NCI-H1436 treated with DMSO at 0.1 percent for 48 hours (cell line): Measurements from ENCODE around the gene CMTM1.
"Not testable (repeated sequence)": the region's sequence is repeated elsewhere in the genome, so short reads cannot be mapped to it uniquely, and the experiment has no call there.

Experiments
- DNase-seq: peaks from one replicate; lab custom pipeline; 2025; lab: John Stamatoyannopoulos, UW

CMTM1 gene

DNA sequence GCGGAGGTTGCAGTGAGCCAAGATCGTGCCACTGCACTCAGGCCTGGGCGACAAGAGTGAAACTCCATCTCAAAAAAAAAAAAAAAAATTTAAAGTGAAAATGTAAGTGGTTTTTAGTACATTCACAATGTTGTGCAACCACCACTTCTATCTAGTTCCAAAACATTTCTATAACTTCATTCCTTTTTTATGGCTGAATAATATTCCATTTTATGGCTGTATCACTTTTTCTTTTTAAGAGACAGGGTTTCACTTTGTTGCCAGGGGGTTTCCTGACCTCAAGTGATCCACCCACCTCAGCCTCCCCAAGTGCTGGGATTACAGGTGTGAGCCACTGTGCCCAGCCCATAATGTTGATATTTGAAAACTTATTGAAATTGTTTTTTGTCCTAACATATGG is 26.6 kb downstream of the CMTM1 start:
- DNase-seq: no peak

- no peak for DNase-seq
Measured at GRCh38 chr16:66594739-66595138, 28.5 kb downstream of the CMTM1 start.

- not testable (repeated sequence) for DNase-seq
Measured at GRCh38 chr16:66596559-66596958, 30.3 kb downstream of the CMTM1 start.

GRCh38 chr16:66596986-66597848 is 31.0 kb downstream of the CMTM1 start:
- DNase-seq: no peak

GRCh38 chr16:66598111-66598510 is 31.9 kb downstream of the CMTM1 start:
- DNase-seq: no peak

- DNase-seq: no peak
Measured at GRCh38 chr16:66599726-66600125, 33.5 kb downstream of the CMTM1 start.

- no peak for DNase-seq
Measured at GRCh38 chr16:66600477-66600876, 34.2 kb downstream of the CMTM1 start.

DNA sequence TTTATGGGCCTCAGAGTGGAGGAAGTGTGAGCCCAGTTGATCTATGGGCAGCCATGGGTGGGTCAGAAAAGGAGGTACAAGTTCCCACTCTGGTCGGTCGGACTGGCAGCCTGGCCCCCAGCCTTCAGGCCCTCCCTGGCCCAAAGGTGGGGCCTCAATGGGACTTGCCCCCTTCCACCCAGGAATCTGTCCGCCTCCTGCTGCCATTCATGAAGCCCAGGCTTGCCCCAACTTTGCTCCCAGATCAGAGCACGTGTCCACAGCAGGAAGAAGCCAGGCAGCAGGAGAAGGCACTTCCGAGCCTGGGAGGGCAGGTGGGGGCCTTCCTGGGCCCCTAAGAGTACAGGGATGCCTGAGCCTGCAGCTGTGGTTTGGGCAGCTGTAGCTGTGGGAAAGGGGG is 35.2 kb downstream of the CMTM1 start:
- no peak for DNase-seq

DNA sequence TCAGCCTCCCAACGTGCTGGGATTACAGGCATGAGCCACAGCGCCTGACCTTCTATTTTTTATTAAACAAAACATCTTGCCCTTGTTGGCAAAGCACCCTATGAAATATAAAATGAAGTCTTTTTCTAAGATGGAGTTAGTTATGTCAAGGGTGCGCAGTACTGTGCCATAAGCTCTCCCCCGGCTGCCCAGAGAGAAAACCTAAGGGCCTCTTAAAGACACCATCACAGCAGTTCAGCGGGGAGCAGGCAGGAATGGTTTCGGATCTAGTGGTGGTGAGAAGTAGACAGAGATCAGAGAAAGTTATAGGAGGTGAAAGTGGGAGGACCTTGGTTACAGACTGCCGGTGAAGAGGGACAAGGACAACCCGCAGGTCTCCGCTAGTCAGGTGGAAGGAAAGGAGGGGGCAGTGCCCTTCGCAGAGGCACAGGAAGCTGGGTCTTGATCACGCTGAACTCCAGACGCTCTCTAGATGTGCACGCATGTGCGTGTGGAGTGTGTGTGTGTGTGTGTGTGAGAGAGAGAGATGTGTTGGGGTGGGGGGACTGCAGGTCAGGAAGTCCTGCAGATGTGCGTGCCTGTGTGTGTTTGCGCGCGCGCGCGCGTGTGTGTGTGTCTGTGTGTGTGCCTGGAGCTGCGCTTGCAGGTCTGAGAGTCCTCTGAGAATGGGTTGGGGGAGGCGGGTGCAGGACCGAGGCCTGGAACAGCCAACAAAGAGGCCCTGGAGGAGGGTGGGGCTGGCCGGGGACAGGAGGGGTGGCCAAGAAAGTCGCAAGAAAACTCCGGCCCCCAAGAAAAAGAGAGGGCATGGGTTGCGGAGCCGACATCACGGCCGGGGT is 37.5 kb downstream of the CMTM1 start:
- peak; percentile 18 for DNase-seq

GRCh38 chr16:66604376-66605176 is 38.3 kb downstream of the CMTM1 start, which contains the start of gene CMTM3:
CMTM3 (plus strand) TSS chr16:66604704; CDS start chr16:66604806, 102 bp downstream.
- no peak for DNase-seq

DNA sequence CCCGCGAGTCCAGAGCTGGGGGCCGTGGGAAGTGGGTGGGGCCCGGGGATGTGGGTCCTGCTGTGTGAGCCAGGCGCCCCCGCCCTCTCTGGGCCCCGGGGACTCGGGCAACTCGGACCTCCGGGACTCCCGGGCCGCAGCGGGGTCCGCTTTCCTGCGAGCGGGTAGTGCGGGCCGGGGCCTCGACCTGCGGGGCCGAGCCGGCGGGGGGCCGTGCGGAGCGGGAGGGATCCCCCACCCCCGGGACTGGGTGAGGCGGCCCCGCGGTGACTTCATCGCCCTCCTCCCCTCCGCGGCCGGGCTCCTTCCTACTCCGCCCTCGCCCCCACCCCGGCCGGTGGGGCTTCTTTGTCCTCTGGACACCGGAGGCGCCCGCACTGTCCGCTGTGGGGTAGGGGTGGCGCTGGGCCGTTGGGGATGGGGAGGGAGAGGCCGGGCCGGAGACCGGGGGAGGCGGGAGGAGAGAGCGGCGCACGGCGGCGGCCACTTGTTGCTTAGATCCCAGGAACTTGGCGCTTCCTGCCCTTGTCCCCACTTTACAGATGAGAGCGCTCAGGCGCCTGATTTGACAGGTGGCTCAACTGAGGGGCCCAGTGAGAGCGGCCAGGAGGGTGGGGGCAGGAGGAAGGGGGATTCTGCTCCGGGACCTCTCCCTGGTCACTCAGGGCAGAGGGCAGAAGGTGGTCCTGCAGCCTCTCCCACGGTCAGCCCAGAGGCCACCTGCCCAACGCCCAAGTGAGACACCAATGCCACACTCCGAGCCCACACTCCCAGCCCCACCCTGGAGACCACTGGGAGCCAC is 39.1 kb downstream of the CMTM1 start:
- DNase-seq: no peak

DNA sequence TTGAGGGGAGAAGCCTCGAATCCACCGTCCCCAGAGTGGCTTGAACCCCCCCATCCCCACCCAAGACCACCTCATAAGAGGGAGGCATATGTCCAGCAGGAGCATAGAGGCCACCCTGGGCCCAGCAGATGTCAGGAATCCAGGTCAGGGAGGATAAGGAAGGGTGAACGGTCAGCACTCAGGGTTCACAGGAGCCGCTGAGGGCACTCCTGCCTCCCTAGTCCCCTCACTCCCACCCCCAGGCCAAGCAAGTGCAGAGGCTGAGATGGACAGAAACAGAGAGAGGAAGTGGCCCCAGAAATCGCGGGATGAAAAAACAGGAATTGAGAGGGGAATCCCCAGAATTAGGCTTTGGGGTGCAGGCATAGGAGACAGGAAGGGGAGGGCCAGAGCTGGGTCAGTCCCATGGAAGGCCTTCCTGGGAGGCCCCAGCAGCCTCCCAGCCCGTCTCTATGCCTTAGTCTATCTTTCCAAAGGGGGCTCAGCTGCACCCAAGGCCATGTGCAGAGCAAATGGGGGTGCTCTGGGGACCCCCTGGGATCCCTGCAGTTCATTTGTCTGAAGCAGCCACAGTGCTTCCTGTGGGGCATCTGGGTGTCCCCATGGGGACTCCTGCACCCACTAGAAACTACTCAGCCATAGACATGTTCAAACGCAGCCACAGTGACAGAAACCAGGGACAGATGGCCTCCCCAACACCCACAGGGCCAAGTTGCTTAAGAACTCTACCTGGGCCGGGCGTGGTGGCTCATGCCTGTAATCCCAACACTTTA is 39.9 kb downstream of the CMTM1 start:
- DNase-seq: no peak

DNA sequence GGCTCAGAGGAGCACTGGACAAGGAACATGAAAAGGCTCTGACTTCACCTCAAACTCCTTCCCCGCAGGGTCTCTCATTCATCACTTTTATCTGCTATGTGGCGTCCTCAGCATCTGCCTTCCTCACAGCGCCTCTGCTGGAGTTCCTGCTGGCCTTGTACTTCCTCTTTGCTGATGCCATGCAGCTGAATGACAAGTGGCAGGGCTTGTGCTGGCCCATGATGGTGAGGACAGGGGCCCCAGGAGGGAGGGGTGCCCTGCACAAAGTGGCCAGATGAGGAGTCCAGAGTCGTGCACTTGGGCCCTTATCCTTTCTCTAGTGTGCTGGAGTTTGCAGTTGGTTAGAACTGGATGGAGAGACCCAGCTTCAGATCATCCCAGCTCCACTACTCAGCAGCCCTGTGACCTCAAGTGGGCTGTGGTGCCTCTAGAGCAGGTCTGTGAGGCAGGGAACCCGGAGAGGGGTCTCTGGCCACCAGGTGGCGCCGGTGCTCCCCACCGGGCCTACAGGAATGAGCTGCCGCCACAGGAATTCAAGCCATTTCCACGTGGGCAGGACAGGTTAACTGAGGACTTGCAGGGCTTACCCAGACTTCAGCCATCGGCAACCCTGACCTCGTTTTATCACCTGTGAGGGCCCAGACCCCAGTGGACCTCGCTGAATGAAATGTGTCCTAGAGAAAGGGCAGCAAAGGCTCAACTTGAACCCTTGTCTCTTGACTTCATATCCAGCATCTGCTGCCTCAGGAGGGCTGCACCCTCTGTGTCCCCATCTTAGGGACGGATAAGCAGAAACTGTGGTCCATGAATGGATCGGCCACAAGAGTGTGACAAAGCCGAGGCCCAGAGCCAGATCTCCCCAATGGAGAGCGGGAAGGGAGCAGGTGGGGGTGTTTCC is 42.3 kb downstream of the CMTM1 start:
- peak; percentile 10 for DNase-seq

GRCh38 chr16:66609139-66609510 is 42.9 kb downstream of the CMTM1 start:
- no peak for DNase-seq

DNA sequence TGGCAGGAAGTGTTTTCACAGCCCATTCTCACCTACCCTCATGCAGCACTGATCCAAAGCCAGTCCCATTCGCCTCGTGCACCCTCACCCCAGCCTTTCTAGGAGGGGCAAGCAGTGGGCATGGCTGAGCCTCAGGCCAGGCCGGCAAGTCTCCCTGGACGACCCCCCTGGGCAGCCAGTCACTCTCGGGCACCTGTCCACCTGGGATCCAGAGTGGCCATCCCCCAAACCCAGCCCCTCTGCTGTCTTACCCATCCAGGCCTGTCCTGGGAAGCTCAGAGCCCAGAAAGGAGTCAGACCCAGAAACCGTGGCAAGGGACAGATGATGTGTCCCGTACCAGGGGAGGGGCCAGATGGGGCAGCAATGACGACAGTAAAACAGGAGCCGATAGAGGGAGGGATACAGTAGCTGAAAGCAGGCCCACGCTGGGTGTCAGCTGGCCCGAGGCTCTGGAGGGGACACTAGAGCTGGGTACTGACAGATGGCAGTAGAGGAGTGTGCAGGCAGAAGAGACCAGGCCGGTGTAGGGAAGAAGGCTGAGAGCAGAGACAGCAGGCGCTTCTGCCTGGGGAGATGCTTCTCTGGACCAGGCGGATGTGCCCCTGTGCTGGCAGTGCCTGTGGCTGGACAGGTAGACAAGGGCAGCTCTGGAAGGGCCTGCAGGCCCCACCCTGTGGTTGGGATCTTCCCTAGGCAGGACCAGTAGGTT is 44.0 kb downstream of the CMTM1 start:
- DNase-seq: no peak

DNA sequence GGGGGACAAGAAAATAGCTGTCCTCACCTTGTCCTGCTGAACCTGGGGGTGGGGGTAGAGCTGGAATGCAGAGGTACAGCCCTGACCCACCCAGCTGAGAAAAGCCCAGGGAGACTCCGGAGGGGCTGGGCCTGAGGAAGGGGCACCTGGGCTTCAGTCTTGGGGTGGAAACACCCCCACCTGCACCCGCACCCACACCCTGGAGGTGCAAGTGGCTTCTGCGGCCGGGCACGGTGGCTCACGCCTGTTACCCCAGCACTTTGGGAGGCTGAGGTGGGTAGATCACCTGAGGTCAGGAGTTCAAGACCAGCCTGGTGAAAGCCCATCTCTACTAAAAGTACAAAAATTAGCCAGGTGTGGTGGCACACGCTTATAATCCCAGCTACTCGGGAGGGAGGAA is 45.7 kb downstream of the CMTM1 start:
- DNase-seq: not testable (repeated sequence)

- no peak for DNase-seq
Measured at GRCh38 chr16:66612422-66612821, 46.2 kb downstream of the CMTM1 start.

- no peak for DNase-seq
Measured at GRCh38 chr16:66614161-66614802, 48.0 kb downstream of the CMTM1 start.
